GM19467 (cell line): Measurements from ENCODE around the gene IGF2R.
"Not testable (repeated sequence)": the region's sequence is repeated elsewhere in the genome, so short reads cannot be mapped to it uniquely, and the experiment has no call there.

Source experiments
- ATAC-seq: cut with Tn5 transposase; IDR thresholded peaks from one replicate; pipeline ENCODE4 v1.9.1; 2021; ENCODE audit warnings: mild to moderate bottlenecking, moderate library complexity; ENCODE audit not compliant: unreplicated experiment

IGF2R gene

DNA sequence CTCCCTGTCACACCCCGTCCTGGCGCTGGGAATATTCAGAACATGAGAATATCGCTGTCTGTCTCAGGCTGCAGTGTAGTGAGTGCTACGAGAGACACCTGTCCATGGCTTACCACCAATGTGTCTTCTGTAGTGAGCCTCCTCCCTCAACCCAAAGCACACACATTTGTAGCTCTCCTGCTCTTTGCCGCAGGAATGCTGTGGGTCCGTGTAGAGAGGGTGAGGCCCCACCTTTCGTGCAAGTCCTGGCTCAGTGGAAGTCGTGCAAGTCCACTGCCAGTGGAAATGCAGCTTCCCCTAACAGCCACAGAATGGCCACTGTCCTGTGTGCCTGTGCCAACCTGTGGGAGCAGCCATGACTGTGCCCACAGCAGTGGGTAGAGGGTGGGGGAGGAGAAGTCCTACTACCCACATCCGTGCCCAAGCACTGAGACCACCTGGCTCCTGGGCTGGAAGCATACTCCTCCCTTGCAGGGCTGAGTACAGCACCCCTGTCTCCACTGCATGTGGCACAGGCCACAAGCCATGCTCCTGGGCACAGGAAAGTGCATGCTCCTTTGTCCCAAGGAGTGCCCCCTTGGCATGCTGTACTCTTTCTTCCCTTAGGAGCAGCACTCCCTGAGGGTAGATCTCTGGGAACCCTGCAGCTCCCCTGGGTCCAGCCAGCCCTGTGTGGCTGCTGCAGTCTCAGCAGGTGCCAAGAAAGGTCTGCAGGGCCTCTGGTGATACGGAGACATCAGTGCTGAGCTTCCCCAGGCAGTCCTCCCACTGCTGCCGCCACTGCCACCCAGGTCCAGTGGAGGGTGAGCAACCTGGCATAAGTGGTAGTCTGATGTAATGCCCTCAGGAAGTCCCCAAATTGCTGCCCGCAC is 28.0 kb downstream of the IGF2R start:
- no peak for ATAC-seq

DNA sequence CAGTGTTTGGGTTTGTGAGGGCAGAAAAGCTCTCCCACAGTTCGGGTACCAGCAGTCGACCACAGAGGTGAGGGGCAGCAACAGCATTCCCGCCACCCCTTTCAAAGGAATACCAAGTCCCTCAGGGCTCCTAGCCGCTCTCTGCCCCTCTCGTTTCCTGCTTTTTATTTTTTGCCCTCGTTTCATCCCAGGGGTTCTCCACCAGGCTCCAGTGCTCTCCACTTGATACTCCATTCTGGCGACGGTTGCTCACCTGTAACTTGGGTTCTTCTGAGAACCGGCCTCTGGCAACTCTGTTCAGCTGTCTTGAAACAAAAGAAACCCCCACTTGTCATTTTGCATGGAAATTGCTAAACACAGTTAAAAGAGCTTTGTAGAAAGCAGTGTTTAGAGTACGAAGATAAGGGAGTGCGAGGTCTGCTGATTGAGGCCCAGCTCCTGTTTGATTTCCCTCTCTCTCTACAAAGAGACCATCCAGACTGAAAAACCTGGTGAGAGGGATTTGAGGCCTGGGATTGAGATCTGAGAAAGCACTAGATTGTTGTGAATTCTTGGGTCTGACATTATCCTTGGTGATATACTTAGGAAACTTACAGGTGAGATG is 28.7 kb downstream of the IGF2R start:
- no peak for ATAC-seq

DNA sequence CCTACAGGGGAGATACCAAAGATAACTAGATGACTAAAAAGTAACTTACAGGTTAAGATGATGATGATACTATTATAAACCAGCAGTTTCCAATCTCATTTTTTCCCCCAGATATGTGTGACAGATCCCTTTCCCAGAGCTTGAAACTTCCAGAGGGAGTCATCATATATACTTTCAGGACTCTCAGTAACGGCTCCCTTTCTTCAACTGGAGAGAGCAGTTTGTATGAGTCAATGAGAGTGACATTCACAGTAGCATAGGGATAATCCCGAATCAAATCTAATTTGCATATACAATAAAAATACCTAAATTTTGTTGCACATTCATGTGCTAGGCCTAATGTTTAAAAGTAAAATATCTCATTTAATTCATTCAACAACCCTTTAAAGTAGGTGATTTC is 29.7 kb downstream of the IGF2R start:
- no peak for ATAC-seq

DNA sequence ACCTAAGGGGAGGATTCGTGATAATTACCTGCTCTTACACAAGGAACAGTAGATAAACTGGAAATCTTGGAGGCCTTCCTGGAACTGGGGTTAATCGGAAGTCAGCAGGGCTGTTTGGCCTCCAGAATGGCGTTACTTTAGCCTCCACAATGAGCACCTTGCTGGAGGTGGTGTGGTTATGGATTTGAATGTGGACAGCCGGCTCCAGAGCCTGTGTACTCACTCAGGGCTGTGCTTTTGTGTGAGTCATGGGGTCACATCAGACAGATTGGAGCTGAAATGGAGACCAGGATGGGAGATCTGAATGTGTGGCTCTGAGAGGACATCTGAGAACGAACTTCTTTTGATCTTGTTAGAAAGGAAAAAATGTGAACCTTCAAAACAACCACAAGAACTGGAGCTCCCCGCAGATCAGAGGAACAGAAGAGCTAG is 30.4 kb downstream of the IGF2R start:
- ATAC-seq, result no peak

DNA sequence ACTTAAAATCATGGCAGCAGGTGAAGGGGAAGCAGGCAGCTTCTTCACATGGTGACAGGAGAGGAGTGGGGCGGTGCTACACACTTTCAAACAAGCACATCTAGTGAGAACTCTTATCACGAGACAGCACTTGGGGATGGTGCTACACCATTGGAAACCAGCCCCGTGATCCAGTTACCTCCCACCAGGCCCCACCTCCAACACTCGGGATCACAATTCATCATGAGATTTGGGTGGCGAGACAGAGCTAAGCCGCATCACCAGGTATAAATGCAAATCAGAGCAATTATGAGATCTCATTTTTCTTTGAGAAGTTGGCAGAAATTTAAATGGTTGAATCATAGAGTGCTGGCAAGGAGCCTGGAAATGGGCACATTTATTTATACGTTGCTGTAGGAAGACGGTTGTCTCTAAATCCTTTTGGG is 31.4 kb downstream of the IGF2R start:
- ATAC-seq, result no peak

DNA sequence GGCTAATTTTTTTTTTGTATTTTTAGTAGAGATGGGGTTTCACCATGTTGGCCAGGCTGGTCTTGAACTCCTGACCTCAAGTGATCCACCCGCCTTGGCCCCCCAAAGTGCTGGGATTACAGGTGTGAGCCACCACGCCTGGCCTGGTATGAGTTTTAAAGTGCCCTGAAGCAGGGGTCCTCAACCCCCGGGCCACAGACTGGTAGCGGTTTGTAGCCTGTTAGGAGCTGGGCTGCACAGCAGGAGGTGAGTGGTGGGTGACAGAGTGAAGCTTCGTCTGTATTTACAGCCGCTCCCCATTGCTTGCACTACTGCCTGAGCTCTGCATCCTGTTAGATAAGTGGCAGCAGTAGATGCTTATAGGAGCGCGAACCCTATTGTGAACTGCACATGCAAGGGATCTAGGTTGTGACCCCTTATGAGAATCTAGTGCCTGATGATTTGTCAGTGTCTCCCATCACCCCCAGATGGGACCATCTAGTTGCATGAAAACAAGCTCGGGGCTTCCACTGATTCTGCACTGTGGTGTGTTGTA is 32.1 kb downstream of the IGF2R start:
- not testable (repeated sequence) for ATAC-seq

DNA sequence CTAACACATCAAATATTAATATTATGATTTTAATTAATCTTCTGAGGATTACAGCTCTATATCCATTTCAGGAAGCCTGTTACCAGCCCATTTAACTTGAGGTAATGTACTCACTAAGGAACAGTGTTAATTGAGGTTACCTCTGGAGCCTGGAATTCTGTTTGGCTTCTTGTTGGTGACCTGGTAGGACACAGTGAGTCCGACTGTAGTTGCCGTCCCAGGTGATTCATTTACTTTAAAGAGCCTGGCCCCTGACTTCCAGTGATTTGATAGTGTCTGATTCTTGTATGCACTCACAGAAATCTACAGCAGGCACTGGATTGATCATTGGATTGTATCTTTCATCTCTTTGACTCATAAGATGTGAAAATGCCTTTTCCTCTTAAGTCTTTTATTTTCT is 34.0 kb downstream of the IGF2R start:
- ATAC-seq, result no peak

DNA sequence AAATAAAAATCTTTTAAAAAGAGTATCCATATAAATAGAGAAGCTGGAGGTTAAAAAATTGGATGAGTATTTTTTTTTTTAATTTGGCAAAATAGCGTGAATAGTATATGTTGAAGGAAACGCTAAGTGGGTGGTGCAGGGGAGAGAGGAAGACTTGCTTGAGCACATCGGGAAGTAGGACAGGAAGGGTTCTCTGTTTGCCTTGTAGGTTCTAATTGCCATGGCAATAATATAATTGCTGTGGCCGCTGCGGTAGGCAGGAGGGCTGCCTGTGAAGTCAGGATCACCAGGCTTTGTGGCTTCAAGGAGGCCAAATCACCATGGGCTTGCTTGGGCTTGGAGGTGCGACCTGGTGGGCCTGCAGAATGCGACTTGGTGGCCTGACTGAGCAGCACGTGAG is 35.1 kb downstream of the IGF2R start:
- no peak for ATAC-seq

DNA sequence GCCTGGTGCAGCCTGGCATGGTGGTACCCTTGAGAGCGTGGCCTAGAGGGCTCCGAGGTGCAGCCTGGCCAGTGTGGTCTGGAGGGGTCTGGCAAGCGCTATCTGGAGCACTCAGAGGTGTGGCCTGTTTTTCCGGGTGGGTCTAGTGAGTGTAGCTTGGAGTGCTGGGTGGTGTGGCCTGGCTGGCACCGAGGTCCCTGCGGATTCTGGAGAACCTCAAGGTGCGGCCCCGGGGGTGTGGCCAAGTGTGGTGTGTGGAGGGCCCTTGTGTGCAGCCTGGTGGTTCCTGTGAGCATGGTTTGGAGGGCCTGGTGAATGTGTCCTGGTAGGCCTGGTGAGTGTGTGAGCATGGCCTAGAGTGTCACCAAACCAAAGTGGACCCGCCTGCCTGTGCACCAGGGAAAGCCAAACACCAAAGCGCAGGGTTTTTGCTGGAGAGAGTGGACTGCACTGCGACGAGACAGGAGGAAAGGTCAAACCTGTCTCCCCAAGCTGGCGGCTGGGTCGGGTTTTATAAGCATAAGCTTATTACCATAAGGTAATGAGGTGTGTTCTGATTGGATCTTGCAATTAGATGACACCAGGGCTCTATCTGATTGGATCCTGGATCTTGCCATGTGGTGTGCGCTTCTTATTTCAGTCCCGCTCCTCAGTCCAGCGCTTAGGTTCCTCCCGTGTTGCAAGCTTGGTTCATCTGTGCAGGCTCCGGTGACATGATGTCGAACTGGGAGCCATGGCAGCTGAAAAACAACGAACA is 35.7 kb downstream of the IGF2R start:
- no peak for ATAC-seq

DNA sequence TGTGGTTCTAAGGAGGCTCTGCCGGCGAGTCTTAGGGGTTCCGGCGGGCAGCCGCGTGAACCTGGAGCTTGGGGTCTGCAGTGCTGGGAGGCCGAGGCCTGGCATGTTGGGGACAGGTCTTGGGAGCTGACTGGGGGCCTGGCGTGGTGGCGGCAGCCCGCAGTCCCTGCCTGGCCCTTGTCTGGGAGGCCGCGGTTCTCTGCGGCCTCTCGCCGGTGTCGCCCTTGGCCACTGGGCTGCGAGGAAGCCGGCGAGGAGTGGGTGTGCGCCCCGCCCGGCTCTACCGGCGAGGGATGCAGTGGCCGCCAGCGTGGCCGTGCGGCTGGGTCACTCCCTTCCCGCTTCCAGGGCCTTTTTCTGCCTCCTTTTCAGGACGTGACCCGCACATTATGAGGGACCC is 36.3 kb downstream of the IGF2R start:
- no peak for ATAC-seq

DNA sequence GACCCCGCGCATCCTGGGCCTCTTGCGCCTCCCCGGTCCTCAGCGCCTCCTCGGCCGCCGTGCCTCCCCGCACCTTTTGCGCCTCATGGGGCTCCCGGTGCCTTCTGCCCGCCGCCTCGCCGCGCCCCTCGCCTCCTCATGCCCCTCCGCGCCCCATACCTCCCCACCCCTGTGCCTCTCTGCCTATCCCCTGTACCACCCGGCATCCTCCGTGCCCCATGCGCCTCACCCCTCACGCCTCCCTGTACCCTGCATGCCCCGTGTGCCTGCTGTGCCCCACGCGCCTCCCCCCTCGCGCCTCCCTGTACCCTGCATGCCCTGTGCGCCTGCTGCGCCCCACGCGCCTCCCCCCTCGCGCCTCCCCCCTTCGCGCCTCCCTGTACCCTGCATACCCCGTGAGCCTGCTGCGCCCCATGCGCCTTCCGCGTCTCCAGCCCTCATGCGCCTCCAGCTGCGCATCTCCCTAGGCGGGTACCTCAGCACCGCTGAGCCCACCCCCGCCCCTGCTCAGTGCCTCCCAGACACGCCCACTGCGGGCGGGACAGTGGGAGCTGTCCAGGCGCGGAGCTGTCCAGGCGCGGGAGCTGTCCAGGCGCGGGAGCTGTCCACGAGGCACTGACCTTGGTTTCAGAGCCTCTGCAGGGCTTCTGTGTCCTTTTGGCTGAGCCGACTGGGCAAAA is 37.1 kb downstream of the IGF2R start:
- no peak for ATAC-seq

DNA sequence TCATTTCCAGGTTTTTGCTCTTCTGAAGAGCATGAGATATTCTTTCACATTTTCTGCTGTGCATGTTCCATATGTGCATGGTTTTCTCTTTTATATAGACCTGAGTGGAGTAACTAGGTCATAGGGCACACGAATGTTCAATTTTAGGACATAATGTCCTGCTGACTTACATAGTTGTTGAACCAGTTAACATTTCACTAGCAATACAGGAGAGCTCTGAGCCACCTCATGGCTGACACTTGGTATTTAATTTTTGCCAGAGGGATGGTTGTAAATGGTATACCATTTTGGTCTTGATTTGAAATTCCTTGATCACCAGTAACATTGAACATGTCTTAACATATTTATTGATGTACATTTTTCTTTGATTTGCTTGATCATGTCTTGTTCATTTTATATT is 38.3 kb downstream of the IGF2R start:
- no peak for ATAC-seq

DNA sequence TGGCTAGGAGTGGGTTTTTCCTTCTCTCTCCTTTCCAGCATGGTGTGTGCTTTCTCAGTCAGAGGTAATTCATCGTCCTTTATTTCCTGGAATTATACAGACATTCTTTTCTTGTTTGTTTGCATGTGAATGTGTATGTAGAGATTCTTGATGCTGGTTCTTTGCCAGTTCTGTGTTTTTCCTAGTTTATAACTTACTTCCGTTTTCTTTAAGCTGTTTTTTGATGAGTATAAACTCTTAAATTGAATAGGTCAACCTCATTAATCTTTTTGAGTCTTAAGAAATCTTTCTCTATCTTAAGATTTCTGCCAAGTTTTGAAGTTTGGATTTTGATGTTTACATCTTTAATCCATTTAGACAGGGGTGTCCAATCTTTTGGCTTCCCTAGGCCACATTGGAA is 38.7 kb downstream of the IGF2R start:
- ATAC-seq, result no peak

DNA sequence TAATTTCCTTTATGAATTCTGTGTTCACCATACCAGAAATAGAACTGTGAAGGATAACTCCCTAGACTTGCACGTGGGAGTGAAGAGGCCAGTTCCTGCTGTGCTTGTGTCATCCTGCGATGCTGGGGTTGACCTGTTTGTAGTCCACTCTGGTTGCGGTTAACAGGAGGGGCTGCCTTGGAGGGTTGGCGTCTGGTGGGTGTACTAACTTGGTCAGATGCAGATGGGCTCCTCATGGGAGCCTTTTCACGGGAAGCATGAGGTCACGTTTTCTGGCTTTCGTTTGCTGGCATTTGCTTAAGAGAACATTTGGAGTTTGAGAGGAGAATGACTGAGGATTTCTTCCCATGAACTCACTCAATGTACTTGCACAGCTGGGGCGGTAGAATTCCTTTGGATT is 41.2 kb downstream of the IGF2R start:
- ATAC-seq, result no peak

DNA sequence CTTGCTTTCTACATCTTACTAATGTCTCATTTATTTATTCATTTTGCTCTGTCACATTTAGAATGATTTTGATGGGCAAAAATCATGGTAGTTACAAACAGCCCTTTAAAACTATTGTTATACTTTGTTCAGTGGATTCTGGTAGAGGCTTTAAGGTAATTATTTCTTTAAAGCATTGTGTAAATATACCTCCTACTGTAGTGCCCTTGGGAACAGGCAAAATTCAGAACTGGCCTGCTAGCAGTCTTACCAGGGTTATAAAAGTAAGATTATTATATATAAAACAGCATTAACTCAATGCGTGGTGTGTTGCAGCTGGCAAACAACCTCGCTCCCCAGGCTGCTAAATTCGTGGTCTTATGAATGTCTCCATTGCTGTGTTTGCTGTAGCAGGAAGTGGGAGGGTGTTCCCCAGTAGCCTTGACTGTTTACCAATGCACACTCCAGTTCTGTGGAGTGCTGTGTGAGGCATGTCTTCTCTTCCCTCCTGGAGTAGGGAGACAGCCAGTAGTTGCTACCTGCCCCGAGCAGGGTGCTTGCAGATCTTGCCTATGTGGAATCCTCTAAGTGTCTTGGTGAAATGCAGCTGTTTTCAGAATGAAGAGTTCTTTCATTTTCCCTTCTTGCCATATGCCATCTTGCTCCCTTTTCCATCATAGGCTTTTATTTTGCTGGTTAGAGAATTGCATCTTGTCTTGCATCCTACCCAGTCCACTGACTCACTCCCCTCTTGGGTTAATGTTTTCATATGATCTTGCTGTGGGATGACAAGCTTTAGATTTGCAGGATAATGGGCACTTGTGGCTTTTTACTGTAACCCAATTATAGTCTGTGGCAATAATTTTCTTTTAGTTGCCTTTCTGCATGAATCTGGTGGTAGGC is 45.3 kb downstream of the IGF2R start:
- ATAC-seq, result no peak

DNA sequence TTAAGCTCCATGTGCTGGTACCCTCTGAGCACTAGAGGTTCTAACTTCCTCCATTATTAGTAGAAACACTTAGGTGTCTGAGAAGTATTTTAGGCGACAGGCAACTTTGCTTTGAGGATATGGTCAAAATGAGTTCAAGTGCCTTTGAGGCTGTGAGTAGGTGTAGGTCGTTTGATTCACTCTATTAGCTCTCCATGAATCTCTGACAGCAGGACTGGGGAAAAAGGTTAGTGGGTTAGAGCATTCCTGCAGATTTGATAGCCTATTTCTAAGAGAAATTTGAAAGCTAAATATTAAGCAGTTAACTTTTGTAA is 45.9 kb downstream of the IGF2R start:
- no peak for ATAC-seq

DNA sequence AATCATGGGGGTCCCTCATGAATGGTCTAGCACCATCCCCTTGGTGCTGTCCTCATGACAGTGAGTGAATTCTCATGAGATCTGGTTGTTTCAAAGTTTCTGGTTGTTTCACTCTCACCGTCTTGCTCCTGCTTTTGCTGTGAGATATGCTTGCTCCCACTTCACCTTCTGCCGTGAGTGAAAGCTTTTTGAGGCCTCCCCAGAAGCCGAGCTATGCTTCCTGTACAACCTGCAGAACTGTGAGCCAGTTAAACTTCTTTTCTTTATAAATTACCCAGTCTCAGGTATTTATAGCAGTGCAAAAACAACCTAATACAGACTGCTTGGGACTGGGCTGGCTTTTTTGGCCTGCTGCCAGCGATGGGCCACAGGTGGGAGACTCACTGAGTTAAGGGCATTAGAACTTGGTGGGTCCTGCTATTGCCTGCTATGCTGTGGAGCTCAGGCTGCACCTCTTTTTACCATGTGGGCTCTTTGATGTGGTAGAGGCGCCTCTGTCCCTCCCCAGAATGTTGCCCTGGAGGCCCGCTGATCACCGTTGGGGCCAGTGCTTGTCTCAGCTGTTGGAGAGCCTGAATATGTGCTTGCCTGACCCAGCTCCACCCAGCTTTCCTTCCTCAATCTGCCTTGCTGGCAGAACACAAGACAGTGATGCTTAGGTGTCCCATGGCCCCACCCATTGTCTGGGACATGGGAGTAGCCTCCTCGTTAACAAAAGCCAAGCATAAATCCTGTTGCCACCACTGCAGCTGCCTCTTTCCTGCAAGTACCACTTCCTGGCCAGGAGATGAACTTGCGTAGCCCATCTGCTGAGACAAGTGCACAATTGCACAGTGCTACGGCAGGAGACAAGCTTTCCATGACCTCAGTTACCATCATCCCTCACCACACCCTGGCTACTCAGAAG is 47.1 kb downstream of the IGF2R start:
- no peak for ATAC-seq

DNA sequence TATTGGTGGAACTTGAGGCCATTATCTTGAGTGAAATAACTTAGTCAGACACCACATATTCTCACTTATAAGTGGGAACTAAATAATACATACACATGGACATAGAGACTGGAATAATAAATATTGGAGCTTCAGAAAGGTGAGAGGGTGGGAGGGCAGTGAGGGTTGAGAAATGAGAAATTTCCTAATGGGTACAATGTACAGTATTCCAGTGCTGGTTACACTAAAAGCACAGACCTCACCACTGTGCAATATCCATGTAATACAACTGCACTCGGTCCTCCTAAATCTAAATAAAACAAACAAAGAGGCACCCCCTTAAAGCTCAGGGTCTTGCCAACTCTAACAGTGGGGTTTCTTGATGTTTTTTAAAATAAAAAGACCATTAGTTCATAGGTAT is 53.2 kb downstream of the IGF2R start:
- no peak for ATAC-seq

DNA sequence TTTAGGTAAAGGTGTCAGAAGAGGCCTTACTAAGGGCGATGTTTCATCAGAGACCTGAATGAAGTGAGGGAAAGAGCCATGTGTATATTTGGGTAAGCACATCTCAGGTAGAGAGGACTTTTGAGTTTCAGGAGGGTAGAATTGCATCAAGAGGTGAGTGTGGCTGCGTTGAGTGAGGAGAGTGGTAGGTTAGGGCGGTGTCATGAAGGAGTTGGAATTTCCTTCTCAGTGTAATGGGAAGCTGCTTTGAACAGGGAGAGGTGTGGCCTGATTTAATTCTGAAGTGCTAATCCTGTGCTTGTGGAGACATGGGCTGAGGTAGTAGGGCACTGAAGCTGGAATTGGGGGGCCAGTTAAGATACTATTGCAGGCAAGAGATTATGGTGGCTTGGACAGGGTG is 53.9 kb downstream of the IGF2R start:
- no peak for ATAC-seq
